GM19023 (cell line): ENCODE data around the gene TRAPPC3.

Experiments used
- ATAC-seq: cut with Tn5 transposase; IDR thresholded peaks from one replicate; pipeline ENCODE4 v1.9.1; 2021; ENCODE audit warnings: mild to moderate bottlenecking, moderate library complexity; ENCODE audit not compliant: unreplicated experiment

TRAPPC3 gene

GRCh38 chr1:36154335-36154734 is 5.0 kb upstream of the TRAPPC3 start:
- ATAC-seq = no peak

GRCh38 chr1:36153476-36153875 is 4.2 kb upstream of the TRAPPC3 start:
- ATAC-seq = no peak

- ATAC-seq = no peak
Measured at GRCh38 chr1:36151845-36152203, 2.5 kb upstream of the TRAPPC3 start.

- no peak for ATAC-seq
Measured at GRCh38 chr1:36151134-36151844, 2.0 kb upstream of the TRAPPC3 start.

GRCh38 chr1:36150296-36151133 is 1.2 kb upstream of the TRAPPC3 start:
- no peak for ATAC-seq

- ATAC-seq = no peak
Measured at GRCh38 chr1:36149973-36150295, 648 bp upstream of the TRAPPC3 start.

GRCh38 chr1:36148821-36149236 is 457 bp downstream of the TRAPPC3 start:
- peak; percentile 2 for ATAC-seq

GRCh38 chr1:36144413-36144812 is 4.9 kb downstream of the TRAPPC3 start:
- ATAC-seq = no peak

- ATAC-seq = no peak
Measured at GRCh38 chr1:36143424-36143823, 5.9 kb downstream of the TRAPPC3 start.

- ATAC-seq = no peak
Measured at GRCh38 chr1:36142121-36142520, 7.2 kb downstream of the TRAPPC3 start.

GRCh38 chr1:36139521-36139920 is 9.8 kb downstream of the TRAPPC3 start:
- no peak for ATAC-seq

- no peak for ATAC-seq
Measured at GRCh38 chr1:36137776-36138175, 11.5 kb downstream of the TRAPPC3 start.

GRCh38 chr1:36137226-36137625 is 12.1 kb downstream of the TRAPPC3 start:
- no peak for ATAC-seq

- ATAC-seq = no peak
Measured at GRCh38 chr1:36136535-36136934, 12.8 kb downstream of the TRAPPC3 start.

GRCh38 chr1:36135796-36136195 is 13.5 kb downstream of the TRAPPC3 start:
- no peak for ATAC-seq

- ATAC-seq = no peak
Measured at GRCh38 chr1:36135330-36135667, 14.0 kb downstream of the TRAPPC3 start.

GRCh38 chr1:36134505-36135329 is 14.6 kb downstream of the TRAPPC3 start:
- no peak for ATAC-seq

GRCh38 chr1:36134031-36134430 is 15.3 kb downstream of the TRAPPC3 start:
- no peak for ATAC-seq

- ATAC-seq = no peak
Measured at GRCh38 chr1:36133484-36133883, 15.8 kb downstream of the TRAPPC3 start.

- ATAC-seq = no peak
Measured at GRCh38 chr1:36132029-36132428, 17.3 kb downstream of the TRAPPC3 start.

- ATAC-seq = no peak
Measured at GRCh38 chr1:36128905-36129206, 20.4 kb downstream of the TRAPPC3 start.
